NB4 (cell line): ENCODE data around the gene EGFL7.

Source experiments
- MYC ChIP-seq: IDR thresholded peaks from 2 replicates; pipeline ENCODE4 v1.6.1; 2011; ENCODE audit warnings: low read depth, low read length
- POLR2A ChIP-seq: IDR thresholded peaks from 2 replicates; pipeline ENCODE4 v1.6.1; 2011; ENCODE audit warnings: mild to moderate bottlenecking; ENCODE audit not compliant: insufficient read length; ENCODE audit errors: extremely low read depth
- TF ChIP-seq, protein P1 (sequence below): IDR thresholded peaks from one replicate; pipeline ENCODE4 v1.5.1; 2012; ENCODE audit warnings: low read depth, low read length

DNA sequence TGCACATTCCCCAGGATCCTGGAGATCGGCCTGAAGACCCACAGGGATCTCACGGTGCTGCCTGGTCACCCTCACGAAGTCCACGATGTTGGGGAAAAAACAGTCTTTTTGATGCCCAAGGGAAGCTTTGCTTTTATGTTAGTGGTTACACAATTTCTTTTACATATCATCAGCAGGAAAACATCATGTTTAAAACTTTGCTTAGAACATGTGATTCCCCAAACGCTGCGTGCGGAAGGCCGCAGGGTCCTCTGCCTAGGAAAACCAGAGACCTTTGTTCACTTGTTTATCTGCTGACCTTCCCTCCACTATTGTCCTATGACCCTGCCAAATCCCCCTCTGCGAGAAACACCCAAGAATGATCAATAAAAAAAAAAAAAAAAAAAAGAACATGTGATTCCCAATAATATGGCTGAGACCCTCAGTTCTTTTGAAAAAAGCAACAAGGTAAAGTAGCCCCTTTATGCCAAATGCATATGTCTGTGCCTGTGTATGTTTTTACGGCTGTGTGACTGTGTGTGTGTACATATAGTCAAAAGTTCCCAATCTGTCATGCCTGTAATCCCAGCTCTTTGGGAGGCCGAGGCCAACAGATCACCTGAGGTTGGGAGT, 36.0 kb downstream of the EGFL7 start:
- TF ChIP-seq, protein P1, sequence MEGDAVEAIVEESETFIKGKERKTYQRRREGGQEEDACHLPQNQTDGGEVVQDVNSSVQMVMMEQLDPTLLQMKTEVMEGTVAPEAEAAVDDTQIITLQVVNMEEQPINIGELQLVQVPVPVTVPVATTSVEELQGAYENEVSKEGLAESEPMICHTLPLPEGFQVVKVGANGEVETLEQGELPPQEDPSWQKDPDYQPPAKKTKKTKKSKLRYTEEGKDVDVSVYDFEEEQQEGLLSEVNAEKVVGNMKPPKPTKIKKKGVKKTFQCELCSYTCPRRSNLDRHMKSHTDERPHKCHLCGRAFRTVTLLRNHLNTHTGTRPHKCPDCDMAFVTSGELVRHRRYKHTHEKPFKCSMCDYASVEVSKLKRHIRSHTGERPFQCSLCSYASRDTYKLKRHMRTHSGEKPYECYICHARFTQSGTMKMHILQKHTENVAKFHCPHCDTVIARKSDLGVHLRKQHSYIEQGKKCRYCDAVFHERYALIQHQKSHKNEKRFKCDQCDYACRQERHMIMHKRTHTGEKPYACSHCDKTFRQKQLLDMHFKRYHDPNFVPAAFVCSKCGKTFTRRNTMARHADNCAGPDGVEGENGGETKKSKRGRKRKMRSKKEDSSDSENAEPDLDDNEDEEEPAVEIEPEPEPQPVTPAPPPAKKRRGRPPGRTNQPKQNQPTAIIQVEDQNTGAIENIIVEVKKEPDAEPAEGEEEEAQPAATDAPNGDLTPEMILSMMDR: no peak
- no peak for TF ChIP-seq MYC
- no peak for TF ChIP-seq POLR2A
